OCI-LY3 (cell line): ENCODE results near the gene OR10A3.

Source experiments
- H2AFZ ChIP-seq: fragments of 200-600, 300-600 bp; shearing (Covaris generic); 2 replicates; pipeline ENCODE4 v1.6.0; 2014; ENCODE audit warnings: antibody characterized with exemption, low read depth, low read length
- H3K27ac ChIP-seq: fragments of 200-600, 300-600 bp; sonication (generic); 2 replicates; pipeline ENCODE4 v1.5.1; 2014; ENCODE audit warnings: mild to moderate bottlenecking, low read length, moderate library complexity, mixed read lengths
- H3K27me3 ChIP-seq: fragments of 200-600, 300-600 bp; sonication (generic); 2 replicates; pipeline ENCODE4 v1.6.1; 2014; ENCODE audit warnings: low read depth, low read length, mixed read lengths
- H3K36me3 ChIP-seq: fragments of 200-600, 300-600 bp; sonication (generic); replicated peaks from 2 replicates; pipeline ENCODE3; 2014; ENCODE audit warnings: low read depth, low read length, mixed read lengths
- H3K4me1 ChIP-seq: fragments of 300-600, 200-600 bp; sonication (generic); 2 replicates; pipeline ENCODE4 v1.6.1; 2014; ENCODE audit warnings: low read length, mixed read lengths
- H3K4me2 ChIP-seq: fragments of 200-600, 300-600 bp; sonication (generic); 2 replicates; pipeline ENCODE4 v1.6.1; 2014; ENCODE audit warnings: low read length, mixed read lengths
- H3K4me3 ChIP-seq: fragments of 300-600, 200-600 bp; sonication (generic); 2 replicates; pipeline ENCODE4 v1.5.1; 2014; ENCODE audit warnings: antibody characterized with exemption, mild to moderate bottlenecking, low read length, moderate library complexity
- H3K79me2 ChIP-seq: fragments of 300-600, 200-600 bp; shearing (Covaris generic); 2 replicates; pipeline ENCODE4 v1.6.1; 2014; ENCODE audit warnings: mild to moderate bottlenecking, low read length, mixed read lengths
- H3K9ac ChIP-seq: fragments of 300-600, 200-600 bp; shearing (Covaris generic); 2 replicates; pipeline ENCODE4 v1.6.0; 2014; ENCODE audit warnings: mild to moderate bottlenecking, low read length, moderate library complexity
- H3K9me3 ChIP-seq: fragments of 200-600, 300-600 bp; shearing (Covaris generic); 2 replicates; pipeline ENCODE4 v1.6.1; 2014; ENCODE audit warnings: low read length, mixed read lengths; ENCODE audit not compliant: insufficient read depth
- H4K20me1 ChIP-seq: fragments of 200-600, 300-600 bp; sonication (generic); 2 replicates; pipeline ENCODE4 v1.6.1; 2016; ENCODE audit warnings: low read length, mixed read lengths; ENCODE audit not compliant: insufficient read depth
- EZH2phosphoT487 ChIP-seq: fragments of 200-600 bp; shearing (Covaris generic); IDR thresholded peaks from 2 replicates; pipeline ENCODE4 v1.6.1; 2018; ENCODE audit warnings: antibody characterized with exemption, mixed run types, low read depth
- TF ChIP-seq, protein P1 (sequence below): fragments of 200-600, 300-600 bp; sonication (generic); IDR thresholded peaks from 2 replicates; pipeline ENCODE4 v1.5.1; 2014; ENCODE audit warnings: antibody characterized with exemption, low read length, low read depth

OR10A3 gene

DNA sequence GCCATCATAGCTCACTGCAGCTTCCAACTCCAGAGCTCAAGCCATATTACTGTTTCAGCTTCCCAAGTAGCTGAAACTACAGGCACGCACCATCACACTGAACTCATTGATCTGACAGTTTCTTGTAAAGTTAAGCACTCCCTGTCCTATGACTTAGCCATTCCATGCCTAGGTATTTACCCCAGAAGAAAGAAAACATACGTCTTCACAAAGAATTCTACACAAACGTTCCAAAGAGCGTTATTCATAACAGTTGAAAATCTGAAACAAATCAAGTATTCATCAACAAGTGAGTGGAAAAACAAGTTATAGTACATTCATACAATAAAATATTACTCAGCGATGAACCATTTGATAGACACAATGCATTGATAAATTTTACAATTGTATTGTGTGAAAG, 31.5 kb upstream of the OR10A3 start:
- Histone ChIP-seq H4K20me1 (no peaks in the 10 kb centered on the region), H2AFZ (no peak overlapping the region), H3K4me3 (no peak overlapping the region), H3K79me2 (no peaks in the 10 kb centered on the region), H3K9ac (no peak overlapping the region), H3K4me2 (no peak overlapping the region), H3K27ac (no peak overlapping the region), H3K27me3 (no peaks in the 10 kb centered on the region), H3K4me1 (no peaks in the 10 kb centered on the region), H3K36me3 (no peaks in the 10 kb centered on the region), H3K9me3 (no peaks in the 10 kb centered on the region)
- TF ChIP-seq, protein P1, sequence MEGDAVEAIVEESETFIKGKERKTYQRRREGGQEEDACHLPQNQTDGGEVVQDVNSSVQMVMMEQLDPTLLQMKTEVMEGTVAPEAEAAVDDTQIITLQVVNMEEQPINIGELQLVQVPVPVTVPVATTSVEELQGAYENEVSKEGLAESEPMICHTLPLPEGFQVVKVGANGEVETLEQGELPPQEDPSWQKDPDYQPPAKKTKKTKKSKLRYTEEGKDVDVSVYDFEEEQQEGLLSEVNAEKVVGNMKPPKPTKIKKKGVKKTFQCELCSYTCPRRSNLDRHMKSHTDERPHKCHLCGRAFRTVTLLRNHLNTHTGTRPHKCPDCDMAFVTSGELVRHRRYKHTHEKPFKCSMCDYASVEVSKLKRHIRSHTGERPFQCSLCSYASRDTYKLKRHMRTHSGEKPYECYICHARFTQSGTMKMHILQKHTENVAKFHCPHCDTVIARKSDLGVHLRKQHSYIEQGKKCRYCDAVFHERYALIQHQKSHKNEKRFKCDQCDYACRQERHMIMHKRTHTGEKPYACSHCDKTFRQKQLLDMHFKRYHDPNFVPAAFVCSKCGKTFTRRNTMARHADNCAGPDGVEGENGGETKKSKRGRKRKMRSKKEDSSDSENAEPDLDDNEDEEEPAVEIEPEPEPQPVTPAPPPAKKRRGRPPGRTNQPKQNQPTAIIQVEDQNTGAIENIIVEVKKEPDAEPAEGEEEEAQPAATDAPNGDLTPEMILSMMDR: no peak
- no peak for TF ChIP-seq EZH2phosphoT487

DNA sequence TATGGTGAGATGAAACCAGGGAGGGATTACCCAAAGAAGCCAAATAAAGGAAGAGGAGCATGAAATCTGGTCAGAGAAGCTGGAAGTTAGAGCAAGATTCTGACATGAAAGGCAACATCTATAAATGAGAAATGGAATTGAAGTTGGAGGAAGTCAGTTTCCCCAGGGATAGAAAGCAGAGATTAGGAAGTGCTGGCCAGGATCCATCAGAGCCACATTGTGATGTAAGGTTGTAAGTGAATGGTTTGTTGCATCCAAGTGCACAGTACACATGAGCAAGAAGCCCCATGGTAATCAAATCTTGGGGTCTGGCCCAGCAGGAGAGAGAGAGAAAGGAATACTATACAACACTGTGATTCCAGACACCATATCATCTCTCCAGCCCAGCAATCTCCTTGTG, 30.3 kb upstream of the OR10A3 start:
- Histone ChIP-seq H3K4me1 (no peaks in the 10 kb centered on the region), H3K4me2 (no peak overlapping the region), H3K27me3 (no peaks in the 10 kb centered on the region), H3K4me3 (no peak overlapping the region), H2AFZ (no peak overlapping the region), H3K79me2 (no peaks in the 10 kb centered on the region), H3K36me3 (no peaks in the 10 kb centered on the region), H4K20me1 (no peaks in the 10 kb centered on the region), H3K9ac (no peak overlapping the region), H3K27ac (no peak overlapping the region), H3K9me3 (no peaks in the 10 kb centered on the region)
- no peak for TF ChIP-seq EZH2phosphoT487
- TF ChIP-seq, protein P1: no peak

DNA sequence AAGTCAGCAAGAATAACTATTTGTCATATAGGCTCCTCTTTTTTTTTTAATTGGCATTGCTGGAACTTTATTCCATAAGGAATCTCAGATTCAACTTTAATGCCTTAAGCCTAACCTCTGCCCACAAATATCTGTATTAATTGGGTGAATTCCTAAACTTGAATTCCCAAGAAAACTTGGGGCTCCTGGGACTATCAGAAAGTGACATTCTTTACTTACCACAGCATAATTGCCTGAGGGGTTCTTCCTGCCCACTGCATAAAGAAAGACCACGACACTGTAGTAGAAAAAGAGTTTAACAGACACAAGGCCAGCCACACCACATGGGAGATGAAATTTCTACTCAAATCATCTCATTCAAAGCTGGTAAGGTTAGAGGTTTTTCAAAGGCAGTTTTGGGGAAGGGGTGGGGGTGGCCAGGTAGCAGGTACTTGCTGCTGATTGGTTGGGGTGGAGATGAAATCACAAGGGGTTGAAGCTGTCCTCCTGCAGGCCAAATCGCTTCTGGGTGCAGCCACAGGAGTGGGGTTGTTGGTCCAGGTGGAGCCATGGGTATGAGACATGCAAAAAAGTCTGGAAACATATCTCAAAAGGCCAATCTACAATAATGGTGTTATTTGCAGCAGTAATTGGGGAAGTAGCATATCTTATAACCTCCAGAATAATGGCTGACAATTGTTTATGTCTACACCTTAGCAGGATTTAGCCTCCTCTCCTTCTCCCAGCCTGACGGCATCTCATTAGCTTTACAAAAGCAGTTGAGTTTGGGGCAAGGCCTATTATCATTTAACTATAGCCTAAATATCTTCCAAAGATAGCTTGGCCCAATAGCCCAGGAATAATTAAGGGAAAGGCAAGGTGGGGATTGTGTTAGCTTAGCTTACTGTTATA, 28.5 kb upstream of the OR10A3 start:
- Histone ChIP-seq H3K4me1 (no peaks in the 10 kb centered on the region), H3K4me3 (no peak overlapping the region), H3K9ac (no peak overlapping the region)

DNA sequence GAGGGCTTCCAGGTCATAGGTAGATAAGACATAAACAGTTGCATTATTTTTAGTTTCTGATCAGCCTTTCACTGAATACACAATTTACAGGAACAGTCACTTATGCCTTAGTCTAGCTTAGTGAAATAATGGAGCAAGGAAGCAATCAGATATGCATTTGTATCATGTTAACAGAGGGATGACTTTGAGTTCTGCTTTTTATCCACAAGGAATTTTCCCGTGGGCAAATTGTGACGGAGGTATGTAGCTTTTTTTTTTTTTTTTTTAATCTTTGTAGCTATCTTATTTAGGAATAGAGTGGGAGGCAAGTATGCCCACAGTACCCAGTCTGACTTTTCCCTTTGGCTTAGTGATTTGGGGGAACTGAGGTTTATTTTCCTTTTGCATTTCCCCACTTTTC, 27.2 kb upstream of the OR10A3 start:
- Histone ChIP-seq H3K36me3 (no peaks in the 10 kb centered on the region), H3K9ac (no peak overlapping the region), H3K4me3 (no peak overlapping the region), H3K4me2 (no peak overlapping the region), H2AFZ (no peak overlapping the region), H3K27me3 (no peaks in the 10 kb centered on the region), H3K9me3 (no peaks in the 10 kb centered on the region), H3K79me2 (no peaks in the 10 kb centered on the region), H3K4me1 (peaks cover 10% of the 10 kb centered on the region), H3K27ac (no peak overlapping the region), H4K20me1 (no peaks in the 10 kb centered on the region)
- no peak for TF ChIP-seq EZH2phosphoT487
- TF ChIP-seq, protein P1: no peak

More for the DNA sequence above, 28.5 kb upstream of the OR10A3 start:
- TF ChIP-seq, protein P1: no peak
- TF ChIP-seq EZH2phosphoT487: no peak
- no peaks in the 10 kb centered on the region for H3K9me3 ChIP-seq
- no peaks in the 10 kb centered on the region for H3K27me3 ChIP-seq
- no peak overlapping the region for H3K4me2 ChIP-seq
- no peak overlapping the region for H3K27ac ChIP-seq
- H4K20me1 ChIP-seq: no peaks in the 10 kb centered on the region
- H3K36me3 ChIP-seq: no peaks in the 10 kb centered on the region
- H2AFZ ChIP-seq: no peak overlapping the region
- no peaks in the 10 kb centered on the region for H3K79me2 ChIP-seq
